ENCODE results near the gene NHS. TPM values are rescaled to one million over a fixed set of nuclear protein-coding genes. Genes with fewer than 3 reads are reported as not detected.

NHS gene
- total and polyA plus RNA-seq, 4 donors = 14.1 to 17.7 (median 15.8) TPM

DNA sequence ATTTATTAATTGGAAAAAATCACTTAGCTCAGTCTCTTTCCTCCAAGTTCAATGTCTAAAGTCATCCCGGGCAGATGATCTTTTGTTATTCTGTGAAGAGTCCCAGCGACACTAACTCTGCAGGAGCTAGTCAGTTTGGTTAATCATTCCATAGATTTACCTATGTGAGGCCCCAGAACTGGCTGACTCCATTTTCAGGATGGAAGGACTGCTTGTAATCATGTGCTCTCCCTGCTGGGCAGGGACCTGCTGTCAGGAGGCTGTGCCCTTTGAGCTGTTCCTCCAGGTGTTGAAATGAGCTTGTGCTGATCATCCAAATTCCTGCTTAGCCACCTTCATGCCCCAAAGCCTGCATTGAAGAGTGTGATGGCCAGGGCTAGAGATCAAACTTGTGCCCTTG is 169.8 kb downstream of the NHS start:
- no peak overlapping the region for H3K4me3 ChIP-seq (ENCODE audit: low read depth, low read length)
- WGBS (ENCODE audit: insufficient coverage) = 78% methylated on average over 2 of the region's 2 CpGs
- peaks cover 10% of the 10 kb centered on the region for H3K4me1 ChIP-seq (ENCODE audit: control insufficient read depth, insufficient read depth, low read length)
- no peak overlapping the region for H3K27ac ChIP-seq (ENCODE audit: low read depth, low read length)
- H3K9me3 ChIP-seq (ENCODE audit: control insufficient read depth, insufficient read depth, low read length) = no peaks in the 10 kb centered on the region
- peaks cover 37% of the 10 kb centered on the region for H3K27me3 ChIP-seq (ENCODE audit: control insufficient read depth, insufficient read depth, low read length)
- no peaks in the 10 kb centered on the region for H3K36me3 ChIP-seq (ENCODE audit: control insufficient read depth, insufficient read depth, low read length)
- no peak for DNase-seq (ENCODE audit: low read depth in 4 of 6, low spot score in 6 of 6)

- no CpG with 5 or more reads among the region's 2 CpGs for WGBS (ENCODE audit: insufficient coverage)
- peaks cover 46% of the 10 kb centered on the region for H3K27me3 ChIP-seq (ENCODE audit: control insufficient read depth, insufficient read depth, low read length)
- H3K4me3 ChIP-seq (ENCODE audit: low read depth, low read length) = no peak overlapping the region
- no peaks in the 10 kb centered on the region for H3K36me3 ChIP-seq (ENCODE audit: control insufficient read depth, insufficient read depth, low read length)
- no peak for DNase-seq (ENCODE audit: low read depth in 4 of 6, low spot score in 6 of 6)
- peaks cover 13% of the 10 kb centered on the region for H3K4me1 ChIP-seq (ENCODE audit: control insufficient read depth, insufficient read depth, low read length)
- H3K9me3 ChIP-seq (ENCODE audit: control insufficient read depth, insufficient read depth, low read length) = no peaks in the 10 kb centered on the region
- H3K27ac ChIP-seq (ENCODE audit: low read depth, low read length) = no peak overlapping the region
Measured at GRCh38 chrX:17546356-17546755, 171.4 kb downstream of the NHS start.

GRCh38 chrX:17547658-17548057 is 172.7 kb downstream of the NHS start:
- DNase-seq (ENCODE audit: low read depth in 4 of 6, low spot score in 6 of 6) = no peak
- 55% methylated on average over 2 of the region's 2 CpGs for WGBS (ENCODE audit: insufficient coverage)
- no peak overlapping the region for H3K27ac ChIP-seq (ENCODE audit: low read depth, low read length)
- no peaks in the 10 kb centered on the region for H3K36me3 ChIP-seq (ENCODE audit: control insufficient read depth, insufficient read depth, low read length)
- H3K4me1 ChIP-seq (ENCODE audit: control insufficient read depth, insufficient read depth, low read length) = peaks cover 16% of the 10 kb centered on the region
- peaks cover 50% of the 10 kb centered on the region for H3K27me3 ChIP-seq (ENCODE audit: control insufficient read depth, insufficient read depth, low read length)
- H3K9me3 ChIP-seq (ENCODE audit: control insufficient read depth, insufficient read depth, low read length) = no peaks in the 10 kb centered on the region
- H3K4me3 ChIP-seq (ENCODE audit: low read depth, low read length) = no peak overlapping the region

DNA sequence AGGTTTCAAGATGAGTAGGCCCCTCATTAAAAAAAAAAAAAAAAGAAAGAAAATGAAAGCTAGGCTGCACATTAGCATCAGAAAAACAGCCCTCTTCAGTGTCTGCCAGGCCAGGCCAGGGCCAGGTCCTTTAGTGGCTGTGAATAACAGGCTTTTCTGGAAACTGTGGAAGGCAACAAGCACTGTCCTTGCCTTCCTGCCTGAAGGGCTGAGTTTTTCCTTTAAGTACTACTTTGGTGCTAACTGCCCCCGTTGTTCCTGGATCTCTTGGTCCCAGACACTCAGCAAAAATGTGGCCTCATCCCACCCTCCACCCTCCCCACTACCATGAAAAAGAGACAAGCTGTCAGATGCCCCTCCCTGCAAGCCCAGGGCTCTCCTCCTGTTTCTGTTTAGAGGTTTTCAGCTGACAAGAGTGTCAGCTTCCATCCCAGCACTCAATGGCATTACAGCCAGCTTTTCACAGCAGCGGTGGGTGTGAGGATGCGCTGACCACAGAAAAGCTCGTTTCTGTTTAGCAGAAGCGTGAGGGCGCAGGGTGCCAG is 174.2 kb downstream of the NHS start:
- Histone ChIP-seq H3K4me1 (ENCODE audit: control insufficient read depth, insufficient read depth, low read length) (peaks cover 16% of the 10 kb centered on the region), H3K9me3 (ENCODE audit: control insufficient read depth, insufficient read depth, low read length) (no peaks in the 10 kb centered on the region), H3K27me3 (ENCODE audit: control insufficient read depth, insufficient read depth, low read length) (peaks cover 54% of the 10 kb centered on the region), H3K27ac (ENCODE audit: low read depth, low read length) (no peak overlapping the region), H3K36me3 (ENCODE audit: control insufficient read depth, insufficient read depth, low read length) (no peaks in the 10 kb centered on the region), H3K4me3 (ENCODE audit: low read depth, low read length) (no peak overlapping the region)
- WGBS (ENCODE audit: insufficient coverage) = 18% methylated on average over 6 of the region's 6 CpGs
- peak in 2 of 6 donors; percentile 50 to 52 for DNase-seq (ENCODE audit: low read depth in 4 of 6, low spot score in 6 of 6)

- no peaks in the 10 kb centered on the region for H3K36me3 ChIP-seq (ENCODE audit: control insufficient read depth, insufficient read depth, low read length)
- H3K27ac ChIP-seq (ENCODE audit: low read depth, low read length) = no peak overlapping the region
- DNase-seq (ENCODE audit: low read depth in 4 of 6, low spot score in 6 of 6) = no peak
- no peak overlapping the region for H3K4me3 ChIP-seq (ENCODE audit: low read depth, low read length)
- 100% methylated on average over 2 of the region's 5 CpGs for WGBS (ENCODE audit: insufficient coverage)
- H3K4me1 ChIP-seq (ENCODE audit: control insufficient read depth, insufficient read depth, low read length) = peaks cover 16% of the 10 kb centered on the region
- H3K9me3 ChIP-seq (ENCODE audit: control insufficient read depth, insufficient read depth, low read length) = no peaks in the 10 kb centered on the region
- H3K27me3 ChIP-seq (ENCODE audit: control insufficient read depth, insufficient read depth, low read length) = peaks cover 53% of the 10 kb centered on the region
Measured at GRCh38 chrX:17550011-17550410, 175.0 kb downstream of the NHS start.

DNA sequence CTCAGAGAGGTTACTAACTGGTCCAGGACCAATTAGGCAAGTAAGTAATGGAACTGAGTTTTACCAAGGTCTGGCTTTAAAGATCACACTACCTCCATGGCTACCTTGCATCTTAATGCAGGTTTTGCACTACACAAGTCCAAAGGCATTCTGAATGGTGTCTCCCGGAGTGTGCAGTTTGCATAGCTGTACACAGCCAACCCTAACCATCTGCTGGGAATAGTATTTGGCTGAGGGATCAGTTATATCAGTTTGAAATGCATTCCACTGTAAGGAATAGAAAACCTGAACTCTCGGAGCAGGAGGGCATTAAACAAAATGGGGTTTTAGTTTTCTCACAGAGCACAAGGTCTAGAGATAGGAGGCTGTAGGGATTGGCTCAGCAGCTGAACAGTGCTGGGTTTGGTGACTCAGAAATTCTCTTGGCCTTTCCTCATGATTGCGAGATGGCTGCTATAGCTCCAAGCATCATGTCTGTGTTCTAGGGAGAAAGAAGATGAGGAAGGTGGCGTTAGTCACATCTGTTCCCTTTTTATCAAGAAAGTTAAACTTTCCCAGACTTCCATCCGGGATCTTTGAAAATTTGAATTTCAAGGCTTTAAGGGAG is 177.1 kb downstream of the NHS start:
- Histone ChIP-seq H3K4me1 (ENCODE audit: control insufficient read depth, insufficient read depth, low read length) (peaks cover 16% of the 10 kb centered on the region), H3K27me3 (ENCODE audit: control insufficient read depth, insufficient read depth, low read length) (peaks cover 51% of the 10 kb centered on the region)
- DNase-seq (ENCODE audit: low read depth in 4 of 6, low spot score in 6 of 6) = peak in 1 of 6 donors; percentile 58

GRCh38 chrX:17553469-17553868 is 178.5 kb downstream of the NHS start:
- no peak for DNase-seq (ENCODE audit: low read depth in 4 of 6, low spot score in 6 of 6)
- H3K4me3 ChIP-seq (ENCODE audit: low read depth, low read length) = no peak overlapping the region
- H3K27ac ChIP-seq (ENCODE audit: low read depth, low read length) = no peak overlapping the region
- no peaks in the 10 kb centered on the region for H3K36me3 ChIP-seq (ENCODE audit: control insufficient read depth, insufficient read depth, low read length)
- H3K27me3 ChIP-seq (ENCODE audit: control insufficient read depth, insufficient read depth, low read length) = peaks cover 47% of the 10 kb centered on the region
- H3K4me1 ChIP-seq (ENCODE audit: control insufficient read depth, insufficient read depth, low read length) = peaks cover 16% of the 10 kb centered on the region
- WGBS (ENCODE audit: insufficient coverage) = 67% methylated on average over 1 of the region's 6 CpGs
- H3K9me3 ChIP-seq (ENCODE audit: control insufficient read depth, insufficient read depth, low read length) = no peaks in the 10 kb centered on the region

More for the DNA sequence above, 177.1 kb downstream of the NHS start:
- Histone ChIP-seq H3K27ac (ENCODE audit: low read depth, low read length) (no peak overlapping the region), H3K4me3 (ENCODE audit: low read depth, low read length) (no peak overlapping the region), H3K36me3 (ENCODE audit: control insufficient read depth, insufficient read depth, low read length) (no peaks in the 10 kb centered on the region), H3K9me3 (ENCODE audit: control insufficient read depth, insufficient read depth, low read length) (no peaks in the 10 kb centered on the region)
- WGBS (ENCODE audit: insufficient coverage) = 80% methylated on average over 1 of the region's 5 CpGs

- Histone ChIP-seq H3K27me3 (ENCODE audit: control insufficient read depth, insufficient read depth, low read length) (peaks cover 49% of the 10 kb centered on the region), H3K27ac (ENCODE audit: low read depth, low read length) (no peak overlapping the region), H3K36me3 (ENCODE audit: control insufficient read depth, insufficient read depth, low read length) (no peaks in the 10 kb centered on the region), H3K9me3 (ENCODE audit: control insufficient read depth, insufficient read depth, low read length) (no peaks in the 10 kb centered on the region), H3K4me3 (ENCODE audit: low read depth, low read length) (no peak overlapping the region), H3K4me1 (ENCODE audit: control insufficient read depth, insufficient read depth, low read length) (peaks cover 14% of the 10 kb centered on the region)
- DNase-seq (ENCODE audit: low read depth in 4 of 6, low spot score in 6 of 6) = no peak
- 59% methylated on average over 3 of the region's 6 CpGs for WGBS (ENCODE audit: insufficient coverage)
Measured at GRCh38 chrX:17553961-17554482, 179.0 kb downstream of the NHS start.

GRCh38 chrX:17554914-17555313 is 179.9 kb downstream of the NHS start:
- DNase-seq (ENCODE audit: low read depth in 4 of 6, low spot score in 6 of 6) = no peak
- peaks cover 6% of the 10 kb centered on the region for H3K4me1 ChIP-seq (ENCODE audit: control insufficient read depth, insufficient read depth, low read length)
- peaks cover 48% of the 10 kb centered on the region for H3K27me3 ChIP-seq (ENCODE audit: control insufficient read depth, insufficient read depth, low read length)
- WGBS (ENCODE audit: insufficient coverage) = 69% methylated on average over 2 of the region's 5 CpGs
- H3K4me3 ChIP-seq (ENCODE audit: low read depth, low read length) = no peak overlapping the region
- no peak overlapping the region for H3K27ac ChIP-seq (ENCODE audit: low read depth, low read length)
- H3K36me3 ChIP-seq (ENCODE audit: control insufficient read depth, insufficient read depth, low read length) = no peaks in the 10 kb centered on the region
- no peaks in the 10 kb centered on the region for H3K9me3 ChIP-seq (ENCODE audit: control insufficient read depth, insufficient read depth, low read length)

DNA sequence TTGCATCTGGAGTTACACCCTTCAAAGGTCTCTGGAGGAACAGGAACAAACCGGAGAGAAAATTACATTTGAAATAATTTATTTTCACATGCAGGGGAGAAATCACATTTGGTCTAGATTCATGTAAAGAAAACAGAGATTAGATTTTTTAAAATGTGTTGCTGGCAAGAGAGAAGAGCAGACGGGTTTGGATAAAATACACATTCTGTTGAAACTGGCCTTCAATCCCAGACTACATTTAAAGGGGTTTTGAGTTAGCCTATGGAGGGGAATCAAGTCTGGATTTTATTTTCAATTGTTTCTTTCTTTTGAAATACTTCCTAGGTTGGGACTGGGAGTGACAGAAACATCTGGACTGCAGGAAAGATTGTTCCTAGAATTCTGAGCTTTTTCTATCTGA is 180.8 kb downstream of the NHS start:
- WGBS (ENCODE audit: insufficient coverage) = no CpG with 5 or more reads among the region's 2 CpGs
- Histone ChIP-seq H3K9me3 (ENCODE audit: control insufficient read depth, insufficient read depth, low read length) (no peaks in the 10 kb centered on the region), H3K27me3 (ENCODE audit: control insufficient read depth, insufficient read depth, low read length) (peaks cover 47% of the 10 kb centered on the region), H3K4me1 (ENCODE audit: control insufficient read depth, insufficient read depth, low read length) (peaks cover 4% of the 10 kb centered on the region), H3K27ac (ENCODE audit: low read depth, low read length) (no peak overlapping the region), H3K4me3 (ENCODE audit: low read depth, low read length) (no peak overlapping the region), H3K36me3 (ENCODE audit: control insufficient read depth, insufficient read depth, low read length) (no peaks in the 10 kb centered on the region)
- DNase-seq (ENCODE audit: low read depth in 4 of 6, low spot score in 6 of 6) = peak in 1 of 6 donors; percentile 66

All from spinal cord (tissue), 10 donors.